ENCODE data around the gene C6orf141. TPM values are rescaled to one million over a fixed set of nuclear protein-coding genes. Genes with fewer than 3 reads are reported as not detected.

The C6orf141 gene
- total and polyA plus RNA-seq, 2 of the 13 experiments (the other 11 are each of a cell fraction or from before 2014, with no cell fraction given) = 0.07 TPM; not detected in 1

GRCh38 chr6:49522710-49523593 is 27.5 kb upstream of the C6orf141 start (continued):
- TF ChIP-seq SP2 (CRISPR knock-in tag; IDR thresholded peaks at IDR 0.05) (no peak), ZNF546 (CRISPR knock-in tag; conservative IDR thresholded peaks at IDR 0.05) (no peak), CREBL2 (CRISPR knock-in tag; IDR thresholded peaks at IDR 0.05; ENCODE audit: borderline replicate concordance) (no peak), ZNF280B (CRISPR knock-in tag; IDR thresholded peaks at IDR 0.05; ENCODE audit: borderline replicate concordance) (no peak), ZNF670 (CRISPR knock-in tag; IDR thresholded peaks at IDR 0.05; ENCODE audit: borderline replicate concordance) (peak; percentile 69), KMT2B (CRISPR knock-in tag; IDR thresholded peaks at IDR 0.05) (peak; percentile 51; the same call in 1 of the 2 replicates), FOXC1 (CRISPR knock-in tag; IDR thresholded peaks at IDR 0.05; ENCODE audit: borderline replicate concordance) (0 out of 2 replicates have a peak, but pooled peaks have one; percentile 54), NFKB2 (CRISPR knock-in tag; IDR thresholded peaks at IDR 0.05; ENCODE audit: borderline replicate concordance) (no peak), ZNF230 (CRISPR knock-in tag; IDR thresholded peaks at IDR 0.05) (0 out of 2 replicates have a peak, but pooled peaks have one; percentile 51), NBN (conservative IDR thresholded peaks at IDR 0.05) (no peak), ZNF614 (CRISPR knock-in tag; IDR thresholded peaks at IDR 0.05; ENCODE audit: borderline replicate concordance) (peak; percentile 84), GABPB1 (CRISPR knock-in tag; IDR thresholded peaks at IDR 0.05) (peak; percentile 34; the same call in 1 of the 2 replicates), ISL2 (CRISPR knock-in tag; IDR thresholded peaks at IDR 0.05) (peak; percentile 98), MED13 (CRISPR knock-in tag; IDR thresholded peaks at IDR 0.05) (0 out of 2 replicates have a peak, but pooled peaks have one; percentile 56), SMARCE1 (IDR thresholded peaks at IDR 0.05; ENCODE audit: borderline replicate concordance) (peak; percentile 97), MEF2D (CRISPR knock-in tag; IDR thresholded peaks at IDR 0.05) (peak; percentile 74), NFKBIZ (CRISPR knock-in tag; IDR thresholded peaks at IDR 0.05) (peak; percentile 94), KLF11 (CRISPR knock-in tag; IDR thresholded peaks at IDR 0.05) (0 out of 2 replicates have a peak, but pooled peaks have one; percentile 50), ZNF329 (CRISPR knock-in tag; IDR thresholded peaks at IDR 0.05; ENCODE audit: low read depth) (no peak)
- TF ChIP-seq, protein P1, sequence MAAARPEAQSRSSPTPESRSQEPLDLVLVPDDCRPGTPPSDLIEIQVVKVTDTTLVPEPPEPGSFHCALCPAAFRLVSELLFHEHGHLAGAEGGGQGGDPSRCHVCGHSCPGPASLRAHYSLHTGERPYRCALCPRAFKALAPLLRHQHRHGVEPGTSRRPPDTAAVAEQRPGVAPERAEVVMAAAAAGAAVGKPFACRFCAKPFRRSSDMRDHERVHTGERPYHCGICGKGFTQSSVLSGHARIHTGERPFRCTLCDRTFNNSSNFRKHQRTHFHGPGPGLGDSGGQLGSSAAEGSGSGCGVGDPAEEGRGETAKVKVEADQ (CRISPR knock-in tag; IDR thresholded peaks at IDR 0.05; ENCODE audit: borderline replicate concordance) = peak; percentile 77
- TF ChIP-seq, protein P2, sequence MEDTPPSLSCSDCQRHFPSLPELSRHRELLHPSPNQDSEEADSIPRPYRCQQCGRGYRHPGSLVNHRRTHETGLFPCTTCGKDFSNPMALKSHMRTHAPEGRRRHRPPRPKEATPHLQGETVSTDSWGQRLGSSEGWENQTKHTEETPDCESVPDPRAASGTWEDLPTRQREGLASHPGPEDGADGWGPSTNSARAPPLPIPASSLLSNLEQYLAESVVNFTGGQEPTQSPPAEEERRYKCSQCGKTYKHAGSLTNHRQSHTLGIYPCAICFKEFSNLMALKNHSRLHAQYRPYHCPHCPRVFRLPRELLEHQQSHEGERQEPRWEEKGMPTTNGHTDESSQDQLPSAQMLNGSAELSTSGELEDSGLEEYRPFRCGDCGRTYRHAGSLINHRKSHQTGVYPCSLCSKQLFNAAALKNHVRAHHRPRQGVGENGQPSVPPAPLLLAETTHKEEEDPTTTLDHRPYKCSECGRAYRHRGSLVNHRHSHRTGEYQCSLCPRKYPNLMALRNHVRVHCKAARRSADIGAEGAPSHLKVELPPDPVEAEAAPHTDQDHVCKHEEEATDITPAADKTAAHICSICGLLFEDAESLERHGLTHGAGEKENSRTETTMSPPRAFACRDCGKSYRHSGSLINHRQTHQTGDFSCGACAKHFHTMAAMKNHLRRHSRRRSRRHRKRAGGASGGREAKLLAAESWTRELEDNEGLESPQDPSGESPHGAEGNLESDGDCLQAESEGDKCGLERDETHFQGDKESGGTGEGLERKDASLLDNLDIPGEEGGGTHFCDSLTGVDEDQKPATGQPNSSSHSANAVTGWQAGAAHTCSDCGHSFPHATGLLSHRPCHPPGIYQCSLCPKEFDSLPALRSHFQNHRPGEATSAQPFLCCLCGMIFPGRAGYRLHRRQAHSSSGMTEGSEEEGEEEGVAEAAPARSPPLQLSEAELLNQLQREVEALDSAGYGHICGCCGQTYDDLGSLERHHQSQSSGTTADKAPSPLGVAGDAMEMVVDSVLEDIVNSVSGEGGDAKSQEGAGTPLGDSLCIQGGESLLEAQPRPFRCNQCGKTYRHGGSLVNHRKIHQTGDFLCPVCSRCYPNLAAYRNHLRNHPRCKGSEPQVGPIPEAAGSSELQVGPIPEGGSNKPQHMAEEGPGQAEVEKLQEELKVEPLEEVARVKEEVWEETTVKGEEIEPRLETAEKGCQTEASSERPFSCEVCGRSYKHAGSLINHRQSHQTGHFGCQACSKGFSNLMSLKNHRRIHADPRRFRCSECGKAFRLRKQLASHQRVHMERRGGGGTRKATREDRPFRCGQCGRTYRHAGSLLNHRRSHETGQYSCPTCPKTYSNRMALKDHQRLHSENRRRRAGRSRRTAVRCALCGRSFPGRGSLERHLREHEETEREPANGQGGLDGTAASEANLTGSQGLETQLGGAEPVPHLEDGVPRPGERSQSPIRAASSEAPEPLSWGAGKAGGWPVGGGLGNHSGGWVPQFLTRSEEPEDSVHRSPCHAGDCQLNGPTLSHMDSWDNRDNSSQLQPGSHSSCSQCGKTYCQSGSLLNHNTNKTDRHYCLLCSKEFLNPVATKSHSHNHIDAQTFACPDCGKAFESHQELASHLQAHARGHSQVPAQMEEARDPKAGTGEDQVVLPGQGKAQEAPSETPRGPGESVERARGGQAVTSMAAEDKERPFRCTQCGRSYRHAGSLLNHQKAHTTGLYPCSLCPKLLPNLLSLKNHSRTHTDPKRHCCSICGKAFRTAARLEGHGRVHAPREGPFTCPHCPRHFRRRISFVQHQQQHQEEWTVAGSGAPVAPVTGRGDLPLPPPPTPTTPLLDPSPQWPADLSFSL (CRISPR knock-in tag; IDR thresholded peaks at IDR 0.05) = peak; percentile 62; the same call in 1 of the 2 replicates

All from HepG2 (cell line).